ENCODE results near the gene CDK6. TPM values are rescaled to one million over a fixed set of nuclear protein-coding genes. Genes with fewer than 3 reads are reported as not detected.

CDK6 gene
- polyA plus RNA-seq, 1 donor = 51.0 TPM

DNA sequence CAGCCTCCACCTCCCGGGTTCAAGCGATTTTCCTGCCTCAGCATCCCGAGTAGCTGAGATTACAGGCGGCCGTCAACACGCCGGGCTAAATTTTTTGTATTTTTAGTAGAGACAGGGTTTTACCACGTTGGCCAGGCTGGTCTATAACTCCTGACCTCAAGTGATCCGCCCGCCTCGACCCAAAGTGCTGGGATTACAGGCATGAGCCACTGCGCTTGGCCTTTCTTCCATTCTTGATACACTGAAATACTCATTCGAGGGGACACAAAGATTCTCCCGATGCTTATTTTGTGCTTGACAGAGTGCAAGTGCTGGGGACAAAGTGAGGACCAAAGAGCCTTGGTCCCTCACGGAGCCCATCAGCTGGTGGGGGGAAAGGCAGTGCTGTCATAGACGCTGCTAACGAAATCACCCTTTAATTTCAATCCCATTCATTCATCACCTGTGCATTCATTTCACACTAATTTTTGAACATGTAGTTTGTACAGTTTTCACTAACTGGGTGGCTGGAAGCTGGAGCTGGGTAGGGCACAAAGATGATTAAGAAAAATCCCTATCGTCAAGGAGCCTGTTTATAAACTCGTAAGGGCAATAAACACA lies 245.6 kb downstream of the CDK6 start:
- no peak for DNase-seq (ENCODE audit: low read depth)

DNA sequence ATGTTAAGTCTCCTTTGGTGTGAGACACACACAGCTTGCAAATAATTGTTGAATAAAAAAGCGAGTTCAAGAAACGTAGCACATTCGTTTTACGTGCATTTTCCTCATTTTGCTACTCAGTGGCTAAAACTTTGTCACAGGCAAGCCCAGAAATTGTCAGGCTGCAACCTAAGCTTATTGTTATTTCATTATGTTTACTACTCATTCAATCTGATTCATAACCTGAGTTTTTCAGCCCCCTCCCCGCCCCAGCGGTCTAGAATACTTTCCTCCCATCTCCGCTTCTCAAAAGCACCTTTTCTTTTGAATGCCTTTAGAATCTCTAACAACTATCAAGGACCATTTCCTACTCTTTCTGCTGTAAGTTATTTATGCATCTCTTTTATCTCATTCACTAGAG lies 247.3 kb downstream of the CDK6 start:
- no peak for DNase-seq (ENCODE audit: low read depth)

DNA sequence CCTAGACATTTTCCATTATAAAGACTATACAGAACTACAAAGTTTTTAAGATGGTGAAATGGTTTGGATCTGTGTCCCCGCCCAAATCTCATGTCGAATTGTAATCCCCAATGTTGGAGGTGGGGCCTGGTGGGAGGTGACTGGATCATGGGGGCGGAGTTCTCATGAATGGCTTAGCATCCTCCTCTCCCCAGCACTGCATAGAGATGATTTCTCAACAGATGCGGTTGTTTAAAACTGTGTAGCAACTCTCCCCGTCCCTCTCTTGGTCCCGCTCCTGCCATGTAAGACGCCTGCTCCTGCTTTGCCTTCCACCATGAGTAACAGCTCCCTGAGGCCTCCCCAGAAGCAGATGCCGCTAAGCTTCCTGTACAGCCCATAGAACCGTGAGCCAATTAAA lies 247.8 kb downstream of the CDK6 start:
- DNase-seq (ENCODE audit: low read depth) = no peak

DNA sequence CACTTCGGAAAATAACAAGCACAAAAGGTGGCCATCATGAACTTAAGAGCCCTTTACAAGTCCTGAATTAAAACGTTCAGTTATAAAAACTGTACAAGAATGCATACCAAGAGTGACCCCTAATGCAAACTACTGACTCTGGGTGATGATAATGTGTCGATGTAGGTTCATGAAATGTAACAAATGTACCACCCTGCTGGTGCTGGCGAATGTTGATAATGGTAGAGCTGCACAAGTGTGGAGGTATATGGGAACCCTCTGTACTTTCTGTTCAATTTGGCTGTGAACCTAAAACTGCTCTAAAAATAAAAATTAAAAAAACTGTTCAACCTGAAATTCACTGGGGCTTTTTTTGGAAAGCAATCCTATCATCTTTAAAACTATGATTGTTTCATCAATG lies 249.5 kb downstream of the CDK6 start:
- no peak for DNase-seq (ENCODE audit: low read depth)

DNA sequence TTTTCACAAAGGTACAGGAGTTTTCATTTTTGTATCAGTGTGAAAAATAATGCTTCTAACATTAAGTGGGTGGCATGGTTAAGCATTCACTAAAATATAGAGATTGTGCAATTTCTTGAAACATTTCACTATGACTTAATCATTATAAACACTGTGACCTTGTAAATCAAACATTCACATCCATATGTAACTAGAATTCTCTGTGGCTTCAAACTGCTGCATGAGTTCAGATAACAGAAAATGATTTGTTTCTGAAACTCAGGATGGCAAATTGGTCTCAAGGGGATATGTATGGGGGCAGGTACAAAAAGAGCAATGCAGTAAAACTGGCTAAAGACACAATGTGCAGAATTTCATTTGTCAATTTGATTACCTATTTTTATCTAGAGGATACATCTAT lies 250.0 kb downstream of the CDK6 start:
- DNase-seq (ENCODE audit: low read depth) = no peak

DNA sequence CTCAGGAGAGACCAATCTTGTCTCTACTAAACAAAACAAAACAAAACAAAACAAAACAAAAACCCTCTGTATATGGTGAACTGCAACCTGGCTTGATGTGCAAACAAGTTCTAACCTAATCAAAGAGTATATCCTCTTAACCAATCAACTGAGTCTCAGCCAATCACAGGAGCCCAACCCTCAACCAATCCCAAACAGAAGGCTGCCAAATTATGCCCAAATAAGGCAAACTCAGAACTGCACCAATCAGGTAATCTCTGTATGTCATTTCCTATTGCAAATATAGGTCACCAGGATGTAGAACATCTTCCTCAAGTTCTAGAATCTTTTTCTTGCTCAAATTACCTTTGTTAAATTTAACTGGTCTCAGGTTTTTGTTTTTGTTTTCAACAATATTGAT lies 251.4 kb downstream of the CDK6 start:
- DNase-seq (ENCODE audit: low read depth) = no peak

DNA sequence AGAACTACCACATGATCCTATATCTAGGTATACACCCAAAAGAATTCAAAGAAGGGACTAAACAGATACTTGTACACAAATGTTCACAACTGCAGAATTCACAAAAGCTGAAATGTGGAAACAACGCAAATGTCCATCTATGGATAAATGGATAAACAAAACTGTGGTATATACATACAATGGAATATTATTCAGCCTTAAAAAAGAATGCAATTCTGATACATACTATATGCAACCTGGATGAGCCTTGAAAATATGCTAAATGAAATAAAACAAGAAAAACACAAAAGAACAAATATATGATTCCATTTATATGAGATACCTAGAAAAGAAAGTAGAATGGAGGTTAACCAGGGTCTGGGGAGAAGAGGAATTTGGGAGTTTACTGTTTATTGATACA lies 253.4 kb downstream of the CDK6 start:
- DNase-seq (ENCODE audit: low read depth) = no peak

DNA sequence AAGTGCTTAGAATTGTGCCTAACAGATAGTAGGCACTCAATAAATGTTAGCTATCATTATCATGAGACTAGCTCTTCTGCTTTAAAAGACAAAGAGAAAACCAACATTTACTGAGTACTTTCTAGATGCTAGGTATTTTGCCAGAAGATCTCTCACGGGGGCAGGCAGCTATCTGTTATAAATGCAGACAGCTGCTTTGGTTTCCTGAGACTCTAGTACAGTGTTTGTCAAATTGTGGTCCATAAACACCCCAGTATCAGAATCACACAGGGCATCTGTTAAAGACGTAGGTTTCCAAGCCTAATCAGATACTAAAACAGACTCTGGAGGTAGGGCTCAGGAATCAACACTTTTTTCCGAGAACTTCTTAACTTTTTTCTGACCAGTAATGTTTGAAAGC lies 260.1 kb downstream of the CDK6 start:
- DNase-seq (ENCODE audit: low read depth) = no peak

DNA sequence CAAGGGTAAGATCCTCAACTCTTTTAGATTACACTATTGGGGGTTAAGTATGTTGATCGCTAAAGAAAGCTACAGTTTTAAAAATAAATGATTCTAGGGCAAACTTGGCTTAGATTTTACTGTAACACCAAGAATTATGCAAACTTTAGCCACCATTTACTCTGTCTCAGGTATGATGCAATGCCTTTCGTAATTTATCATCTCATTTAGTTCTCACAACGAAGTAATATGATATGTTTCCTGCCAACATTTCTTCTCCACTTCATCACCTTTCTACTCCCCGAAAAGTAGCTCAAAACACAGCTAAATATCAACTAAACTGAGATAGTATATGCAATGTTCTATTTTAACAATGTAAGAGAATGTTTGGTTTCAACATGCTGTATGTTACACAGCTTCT lies 267.2 kb downstream of the CDK6 start:
- DNase-seq (ENCODE audit: low read depth) = no peak

DNA sequence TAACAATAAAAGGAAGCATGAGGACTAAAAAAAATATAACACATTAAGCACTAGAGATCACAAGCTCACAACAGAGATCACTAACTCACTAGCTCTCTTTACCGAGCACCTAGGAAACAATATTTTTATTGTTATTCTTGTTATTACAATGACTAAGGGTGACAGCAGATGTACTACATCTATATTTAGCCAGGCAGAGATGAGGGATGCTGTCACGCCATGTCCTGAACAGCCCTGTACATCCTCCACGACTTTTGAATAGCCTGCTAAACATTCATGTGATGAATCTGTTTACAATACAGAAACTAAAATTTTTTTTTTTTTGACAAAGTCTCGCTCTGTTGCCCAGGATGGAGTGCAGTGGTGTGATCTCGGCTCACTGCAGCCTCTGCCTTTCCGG lies 268.9 kb downstream of the CDK6 start:
- DNase-seq (ENCODE audit: low read depth) = no peak

DNA sequence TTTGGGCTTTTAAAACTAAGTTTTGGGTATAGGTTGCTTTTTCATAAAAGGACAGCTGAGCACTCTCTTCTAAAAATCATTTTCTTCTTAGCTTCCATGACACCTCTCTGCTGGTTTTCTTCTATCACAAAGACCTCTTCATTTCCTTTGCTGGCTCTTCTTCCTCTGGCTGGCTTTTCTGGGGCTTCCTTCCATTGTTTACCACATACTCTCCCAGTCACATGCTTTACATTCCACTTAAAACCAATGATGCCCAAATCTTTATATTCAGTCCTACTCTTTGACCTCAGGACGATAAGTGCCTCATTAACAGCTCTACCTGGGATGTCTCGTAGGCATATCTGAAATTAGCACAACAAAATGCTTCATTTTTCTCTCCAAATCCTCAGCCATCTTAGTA lies 273.0 kb downstream of the CDK6 start:
- no peak for DNase-seq (ENCODE audit: low read depth)

DNA sequence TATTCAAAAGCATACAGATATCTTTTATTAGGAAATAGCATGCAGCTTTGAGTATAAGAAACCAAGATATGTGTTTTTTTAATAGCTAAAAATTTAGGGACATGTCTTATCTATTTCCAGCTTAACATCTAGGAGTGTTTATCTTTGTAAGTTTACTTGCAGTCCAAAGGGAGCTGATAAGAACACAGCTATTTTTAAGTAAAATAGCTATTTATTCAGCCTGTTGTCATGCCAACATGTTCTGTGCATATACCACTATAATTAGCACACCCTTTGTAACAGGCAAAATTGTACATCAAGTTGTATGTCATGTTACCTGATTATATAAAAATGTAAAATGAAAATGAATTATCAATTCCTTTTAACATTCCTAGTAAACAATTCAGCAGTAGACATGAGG lies 275.8 kb downstream of the CDK6 start:
- no peak for DNase-seq (ENCODE audit: low read depth)

DNA sequence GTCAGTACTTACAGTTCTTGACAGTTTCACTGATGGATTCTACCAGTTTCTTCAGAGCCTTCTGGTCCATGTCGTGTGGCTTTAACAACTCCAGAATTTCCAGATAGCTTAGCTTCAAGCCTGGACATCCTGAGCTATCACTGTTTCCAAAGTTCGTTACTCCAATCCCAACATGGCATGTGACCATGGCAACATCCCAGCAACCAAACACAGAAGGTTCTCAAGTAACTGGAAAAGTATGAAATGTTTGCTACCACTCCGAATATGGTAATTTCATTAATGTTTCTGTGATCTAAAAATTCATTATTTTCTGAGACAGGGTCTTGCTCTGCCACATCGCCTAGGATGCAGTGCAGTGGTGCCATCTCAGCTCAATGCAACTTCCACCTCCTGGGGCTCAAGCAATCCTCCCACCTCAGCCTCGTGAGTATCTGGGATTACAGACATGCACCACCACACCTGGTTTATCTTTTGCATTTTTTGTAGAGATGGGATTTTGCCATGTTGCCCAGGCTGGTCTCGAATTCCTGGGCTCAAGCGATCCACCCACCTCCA lies 278.5 kb downstream of the CDK6 start:
- DNase-seq (ENCODE audit: low read depth) = no peak

DNA sequence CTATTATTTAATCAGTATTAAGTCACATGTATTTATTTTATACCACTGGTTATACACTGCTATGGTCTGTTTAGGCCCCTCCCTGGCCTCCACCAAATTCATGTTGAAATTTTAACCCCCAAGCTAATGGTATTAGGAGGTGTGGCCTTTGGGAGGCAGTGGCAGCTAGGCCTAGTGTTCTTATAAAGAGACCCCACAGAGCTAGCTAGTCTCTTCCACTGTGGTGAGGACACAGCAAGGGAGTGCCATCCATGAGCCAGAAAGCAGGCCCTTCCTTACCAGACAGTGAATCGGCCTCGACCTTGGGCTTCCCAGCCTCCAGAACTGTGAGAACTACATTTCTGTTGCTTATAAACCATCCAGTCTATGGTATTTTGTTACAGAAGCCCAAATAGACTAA lies 279.1 kb downstream of the CDK6 start:
- DNase-seq (ENCODE audit: low read depth) = no peak

Other genes starting within 250 kb of the CDK6 start
- gene FAM133B, start 246.2 kb downstream of the CDK6 start, polyA plus RNA-seq (ENCODE audit: insufficient read length) = 31.0 TPM